HT1080 (cell line): ENCODE measurements around the gene LRP11. TPM values are rescaled to one million over a fixed set of nuclear protein-coding genes. Genes with fewer than 3 reads are reported as not detected.
"Not testable (repeated sequence)": the region's sequence is repeated elsewhere in the genome, so short reads cannot be mapped to it uniquely, and the experiment has no call there.

Source experiments
- DNase-seq: peaks from one replicate; pipeline ENCODE4 v3.0.0-alpha.2; 2015; ENCODE audit warnings: low read depth
- polyA plus RNA-seq, 2 experiments: library from polyadenylated mRNA; depleted of rRNA; stranded (reverse); fragments of >200 nt; gene quantifications; 2 replicates each; pipeline ENCODE4 v1.2.3, GENCODE V29; 2015
- total RNA-seq: library from RNA; depleted of rRNA; stranded (reverse); fragments of >200 nt; shearing (Covaris generic); gene quantifications from 2 replicates; pipeline ENCODE4 v1.2.3, GENCODE V29; 2014; rRNA removed

Gene LRP11
- total RNA-seq = 17.4 and 17.7 TPM in 2 replicates
- 18.4 and 20.5 TPM in 2 replicates for polyA plus RNA-seq (2015; cell fraction: cytosol; rRNA removed)
- 19.6 and 21.2 TPM in 2 replicates for polyA plus RNA-seq (2015; cell fraction: nucleus; rRNA removed)

GRCh38 chr6:149863698-149864577, at the start of gene LRP11:
Gene LRP11 (minus strand): TSS chr6:149864359. CDS start chr6:149864020, 339 bp downstream.
- DNase-seq = peak; percentile 76

GRCh38 chr6:149913540-149914240, 49.5 kb upstream of the LRP11 start:
- peak; percentile 20 for DNase-seq

- DNase-seq = peak; percentile 39
Observed at GRCh38 chr6:149913085-149913484, 48.9 kb upstream of the LRP11 start.

DNA sequence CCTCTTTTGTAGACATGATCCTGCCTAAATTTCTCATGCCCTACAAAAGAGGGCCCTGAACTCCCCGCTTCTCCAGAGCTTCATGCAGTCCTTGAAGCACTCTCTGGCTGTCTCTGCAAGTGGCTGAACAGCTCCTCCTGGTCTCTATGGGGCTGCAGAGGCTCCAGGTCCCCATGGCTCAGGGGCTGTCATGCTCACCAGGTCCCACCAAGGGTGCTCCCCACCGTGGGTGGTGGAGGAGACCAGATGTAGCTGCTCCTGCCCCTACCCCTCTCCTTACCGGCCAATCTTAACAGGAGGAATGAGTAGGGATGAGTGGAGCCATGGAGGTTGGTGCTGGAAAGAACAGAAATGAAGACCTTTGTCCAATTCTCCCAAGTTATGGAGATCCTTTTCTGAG, 48.5 kb upstream of the LRP11 start:
- DNase-seq = not testable (repeated sequence)

GRCh38 chr6:149910721-149911151, 46.6 kb upstream of the LRP11 start:
- no peak for DNase-seq

- no peak for DNase-seq
Observed at GRCh38 chr6:149909701-149910470, 45.7 kb upstream of the LRP11 start.

DNA sequence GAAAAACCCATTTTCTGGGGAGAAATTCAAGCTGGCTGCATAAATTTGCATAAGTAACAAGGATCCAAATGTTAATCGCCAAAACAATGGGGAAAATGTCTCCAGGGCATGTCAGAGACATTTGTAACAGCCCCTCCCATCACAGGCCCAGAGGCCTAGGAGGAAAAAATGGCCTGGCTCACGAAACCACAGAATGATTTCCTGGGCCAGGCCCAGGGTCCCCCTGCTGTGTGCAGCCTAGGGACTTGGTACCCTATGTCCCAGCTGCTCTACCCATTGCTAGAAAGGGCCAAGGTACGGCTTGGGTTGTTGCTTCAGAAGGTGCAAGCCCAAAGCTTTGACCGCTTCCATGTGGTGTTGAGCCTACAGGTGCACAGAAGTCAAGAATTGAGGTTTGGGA, 44.3 kb upstream of the LRP11 start:
- DNase-seq = not testable (repeated sequence)

- DNase-seq = no peak
Observed at GRCh38 chr6:149907317-149907716, 43.2 kb upstream of the LRP11 start.

DNA sequence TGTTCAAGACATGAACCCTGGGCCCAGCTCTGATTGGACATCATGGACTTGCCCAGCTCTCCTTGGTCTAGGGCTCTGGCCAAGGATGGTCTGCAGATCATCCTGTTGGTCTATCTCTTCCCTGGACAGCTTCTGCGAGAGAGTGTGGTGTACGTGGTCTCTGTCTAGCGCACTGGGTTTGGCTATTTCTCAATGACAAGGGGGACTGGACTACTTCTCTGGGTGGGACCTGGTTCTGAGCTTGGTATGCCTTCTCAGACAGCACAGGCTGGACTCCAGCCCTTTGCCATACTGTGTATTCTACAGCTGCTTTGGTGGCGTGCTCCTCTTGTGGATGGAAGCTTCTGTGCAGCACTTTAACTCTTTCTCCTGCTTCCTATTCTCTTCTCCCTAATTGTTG, 42.2 kb upstream of the LRP11 start:
- no peak for DNase-seq

DNA sequence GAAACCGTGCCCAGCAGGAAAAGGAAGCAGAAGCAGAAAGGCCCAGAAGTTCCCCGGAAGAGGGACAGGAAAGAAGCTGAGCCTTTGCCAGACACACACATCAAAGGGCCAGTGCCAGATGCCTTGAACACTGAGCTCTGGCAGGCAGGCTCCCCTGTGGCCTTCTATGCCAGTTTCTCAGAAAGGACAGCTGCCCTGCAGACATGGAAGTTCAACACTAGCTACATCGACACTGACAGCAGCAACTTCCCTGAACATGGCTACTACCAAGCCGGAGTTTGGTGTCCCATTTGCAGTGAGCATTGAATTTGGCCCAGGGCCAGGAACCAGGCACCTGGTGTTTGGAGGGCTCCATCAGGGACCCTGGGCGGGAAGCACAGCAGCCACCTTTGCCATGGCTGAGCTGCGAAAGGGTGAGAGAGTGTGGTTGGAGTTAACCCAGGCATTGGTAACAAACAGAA, 41.8 kb upstream of the LRP11 start:
- DNase-seq = no peak

DNA sequence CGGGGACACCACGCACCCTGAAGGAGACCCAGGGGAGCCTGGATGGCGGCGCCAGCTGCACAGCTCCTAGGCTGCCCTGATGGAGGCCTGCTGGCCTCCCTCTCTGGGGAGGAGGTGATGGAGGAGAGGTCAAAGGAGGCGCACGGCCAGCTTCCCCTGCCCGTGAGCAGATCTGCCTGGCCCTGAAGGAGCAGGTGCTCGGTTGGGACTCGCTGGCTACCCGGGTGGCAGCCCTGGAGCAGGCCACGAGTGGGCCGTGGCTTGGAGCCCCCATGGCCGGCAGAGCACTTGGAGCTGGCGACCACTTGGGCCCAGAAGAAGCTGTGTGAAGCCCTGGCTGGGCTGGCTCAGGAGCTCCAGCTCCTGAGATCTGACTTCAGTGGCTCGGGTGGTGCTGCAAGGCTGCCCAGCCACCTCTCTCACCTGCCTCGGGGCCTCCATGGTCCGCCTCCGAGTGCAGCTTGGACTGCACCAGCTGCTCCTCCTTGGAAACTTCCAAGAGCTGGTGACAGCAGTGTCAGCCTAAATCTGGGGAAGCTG, 41.3 kb upstream of the LRP11 start:
- no peak for DNase-seq

DNA sequence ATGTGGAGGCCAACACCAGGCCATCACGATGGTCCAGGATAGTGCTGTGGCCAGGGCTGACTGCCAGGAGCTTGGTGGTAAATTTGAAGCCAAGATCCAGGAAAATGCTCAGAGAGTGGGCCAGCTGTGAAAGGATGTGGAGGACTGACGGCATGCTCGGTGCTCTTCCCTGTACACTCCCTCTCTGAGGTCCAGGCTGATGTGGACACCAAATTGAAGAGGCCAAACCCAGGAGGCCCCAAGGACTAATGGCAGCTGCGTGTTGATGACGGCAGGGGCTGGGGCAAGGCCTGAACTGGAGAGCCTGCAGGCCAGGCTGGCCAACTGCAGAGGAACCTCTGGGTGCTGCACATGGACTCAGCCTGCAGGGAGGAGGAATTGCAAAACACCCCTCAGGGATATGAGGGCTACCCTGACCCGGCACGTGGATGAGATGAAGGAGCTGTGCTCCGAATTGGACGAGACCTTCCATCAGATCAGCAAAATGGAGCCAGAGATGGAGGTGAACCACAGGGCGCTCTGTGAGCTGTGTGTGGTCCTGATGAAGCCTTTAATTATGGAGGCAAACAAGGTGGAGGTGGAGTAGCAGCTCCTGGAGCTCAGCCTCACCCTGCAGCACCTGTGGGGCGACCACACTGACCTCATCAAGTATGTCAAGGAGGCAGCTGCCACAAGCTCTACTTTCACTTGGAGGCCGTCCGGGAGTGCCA, 40.7 kb upstream of the LRP11 start:
- DNase-seq = no peak

- no peak for DNase-seq
Observed at GRCh38 chr6:149903938-149904611, 39.9 kb upstream of the LRP11 start.

GRCh38 chr6:149901444-149902140, 37.4 kb upstream of the LRP11 start:
- no peak for DNase-seq

DNA sequence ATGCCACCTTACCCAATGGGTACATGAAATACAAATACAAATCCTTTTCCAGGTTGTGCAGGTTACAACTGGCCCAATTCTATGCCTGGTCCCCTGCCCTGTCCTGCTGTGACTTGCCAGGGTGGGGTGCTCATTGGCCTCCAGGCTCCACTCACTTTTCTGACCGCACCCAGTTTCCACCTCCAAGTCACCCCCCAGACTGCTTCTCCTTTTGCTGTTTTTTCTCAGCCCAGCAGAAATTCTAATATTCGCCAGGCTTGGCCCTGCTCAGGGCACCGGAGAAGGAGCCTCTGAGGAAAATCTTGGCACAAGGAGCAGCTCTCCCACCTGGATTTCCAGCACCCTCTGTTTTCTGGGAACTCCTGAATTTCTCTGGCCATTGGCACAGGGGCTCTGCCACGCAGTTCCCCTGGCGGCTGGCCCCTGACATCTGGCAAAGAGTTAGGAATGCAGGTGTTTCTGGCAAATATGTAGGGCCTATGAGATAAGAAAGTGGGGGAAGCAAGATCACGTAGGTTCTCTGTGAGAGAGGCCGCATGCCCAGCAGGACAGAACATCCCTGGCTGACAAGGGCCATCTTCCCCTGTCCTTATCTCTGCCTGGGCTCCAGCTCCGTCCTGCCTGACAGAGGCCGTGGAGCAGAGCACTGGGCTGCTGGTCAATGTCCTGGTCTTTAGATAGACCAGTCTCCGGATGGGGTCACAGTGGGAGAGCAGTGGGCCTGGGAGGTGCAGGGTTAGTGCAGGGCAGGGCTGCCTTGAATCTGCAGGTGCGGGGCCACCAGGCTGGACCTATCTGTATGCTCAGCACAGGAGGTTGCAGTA, 36.7 kb upstream of the LRP11 start:
- DNase-seq = no peak

- no peak for DNase-seq
Observed at GRCh38 chr6:149899926-149900619, 35.9 kb upstream of the LRP11 start.

- no peak for DNase-seq
Observed at GRCh38 chr6:149899486-149899885, 35.3 kb upstream of the LRP11 start.

DNA sequence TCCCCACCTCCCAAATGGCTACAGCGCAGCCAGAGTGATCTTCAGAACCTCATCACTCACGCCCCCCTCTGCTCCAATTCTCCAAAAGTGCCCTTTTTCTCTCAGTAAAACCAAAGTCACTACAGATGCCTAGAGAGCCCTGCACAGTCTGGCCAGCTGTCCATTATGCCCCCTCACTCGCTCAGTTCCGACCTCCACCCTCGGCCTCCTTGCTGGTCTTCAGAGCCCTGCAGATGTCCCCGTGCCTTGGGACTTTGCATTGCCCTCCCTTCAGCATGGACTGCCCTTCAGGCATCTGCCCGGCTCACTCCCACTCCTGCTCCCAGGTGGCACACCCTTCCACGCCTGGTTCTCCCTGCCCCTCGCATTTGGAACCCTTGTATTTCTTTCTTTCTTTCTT, 34.8 kb upstream of the LRP11 start:
- DNase-seq = no peak
